GM19023 (cell line): ENCODE results near the gene HOXA2.
A peak's percentile ranks its signal among the peaks of the same experiment; 100 is the strongest.

Source experiments
- ATAC-seq: cut with Tn5 transposase; IDR thresholded peaks from one replicate; pipeline ENCODE4 v1.9.1; 2021; ENCODE audit warnings: mild to moderate bottlenecking, moderate library complexity; ENCODE audit not compliant: unreplicated experiment

HOXA2 gene

DNA sequence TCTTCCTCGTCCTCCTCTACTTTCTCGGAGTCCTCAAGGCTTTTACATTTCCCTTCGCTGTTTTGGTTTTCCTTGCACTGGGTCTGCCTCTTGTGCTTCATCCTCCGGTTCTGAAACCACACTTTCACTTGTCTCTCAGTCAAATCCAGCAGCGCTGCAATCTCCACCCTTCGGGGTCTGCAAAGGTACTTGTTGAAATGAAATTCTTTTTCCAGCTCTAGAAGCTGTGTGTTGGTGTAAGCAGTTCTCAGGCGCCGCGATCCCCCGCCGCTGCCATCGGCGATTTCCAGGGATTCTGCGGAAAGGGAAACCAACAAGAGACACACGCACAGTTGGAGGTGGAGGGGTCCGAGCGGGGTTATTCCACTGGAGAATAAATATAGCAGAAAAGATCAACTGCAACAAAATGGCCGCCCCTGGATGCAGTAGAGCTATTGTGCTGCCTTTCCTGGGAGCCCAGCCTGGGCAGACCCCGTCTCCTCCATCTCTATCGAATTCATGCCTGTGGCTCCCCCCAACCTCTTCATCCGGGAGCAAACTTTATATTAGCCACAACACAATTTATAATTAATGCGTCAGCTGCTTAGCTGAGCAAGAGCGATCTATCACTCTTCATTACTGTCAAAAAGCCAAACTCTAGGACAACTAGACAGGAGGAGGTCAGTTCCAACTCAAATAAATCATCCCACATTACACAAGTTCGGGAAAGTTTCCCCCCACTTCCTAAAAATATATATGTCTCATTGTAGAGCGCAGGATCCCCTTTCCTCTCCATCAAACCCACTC, 1.1 kb downstream of the HOXA2 start:
- no peak for ATAC-seq

DNA sequence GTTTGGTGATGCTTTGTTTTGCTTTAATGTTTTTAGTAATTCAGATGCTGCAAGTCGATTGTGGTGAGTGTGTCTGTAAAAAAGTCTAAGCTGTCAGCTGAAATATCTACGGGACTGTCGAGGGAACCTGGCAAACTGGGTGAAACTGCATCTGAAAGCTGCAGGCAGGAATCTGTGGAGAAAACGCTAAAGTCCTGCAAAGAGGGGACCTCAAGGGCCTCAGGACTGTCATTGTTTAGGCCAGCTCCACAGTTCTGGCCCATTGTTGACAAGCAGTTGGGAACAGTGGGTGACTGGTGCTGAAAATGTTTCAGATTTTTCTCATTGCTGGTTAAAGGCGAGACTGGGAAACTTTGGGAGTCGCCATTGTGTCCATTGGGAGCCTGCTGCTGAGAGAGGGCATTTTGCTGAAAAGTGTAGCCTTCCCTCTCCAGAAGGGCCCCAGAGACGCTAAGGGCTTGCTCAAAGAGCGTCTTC, 1.8 kb downstream of the HOXA2 start:
- ATAC-seq: no peak

- ATAC-seq: no peak
Observed at GRCh38 chr7:27099453-27100370, 2.8 kb downstream of the HOXA2 start.

DNA sequence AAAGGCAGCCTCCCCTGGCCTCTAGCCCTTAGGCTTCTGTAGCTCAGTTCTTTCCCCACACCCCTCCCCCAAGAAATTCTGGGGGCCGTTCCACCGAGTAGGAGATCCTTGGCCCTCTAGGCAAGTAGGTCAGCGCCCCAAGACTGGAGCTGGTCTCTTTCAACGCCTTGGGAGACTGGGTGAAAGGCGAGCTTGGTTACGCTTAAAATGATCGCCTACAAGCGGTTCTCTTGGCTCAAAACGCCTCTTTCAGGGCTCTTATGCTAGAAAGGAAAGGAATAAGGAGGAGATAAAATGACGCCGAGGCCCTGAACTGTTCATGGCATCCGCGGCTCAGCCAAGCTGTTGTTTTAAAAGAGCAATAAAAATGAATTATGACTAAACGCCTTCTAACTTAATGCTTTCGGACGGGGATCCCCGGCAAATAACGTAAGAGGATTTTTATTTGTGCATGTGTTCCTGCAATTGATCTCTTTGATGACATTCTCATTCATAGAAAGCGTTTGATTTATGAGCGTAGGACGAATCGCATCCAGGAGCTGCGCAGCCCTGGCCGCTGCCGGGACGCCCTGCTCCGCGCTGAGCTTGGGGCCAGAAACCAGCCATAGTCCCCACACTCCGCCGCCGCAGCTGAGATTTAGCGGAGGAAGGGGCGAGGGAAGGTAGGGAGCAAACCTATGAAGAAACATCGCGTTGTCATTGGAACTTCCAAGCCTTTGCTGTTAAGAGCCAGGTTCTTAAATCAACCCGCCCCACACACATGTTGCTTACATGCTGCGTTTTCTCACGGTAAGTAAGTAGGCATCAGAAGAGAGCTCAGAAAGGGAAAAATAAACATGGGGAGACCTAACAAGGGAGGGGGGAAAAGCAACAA, 3.7 kb downstream of the HOXA2 start:
- ATAC-seq: no peak

GRCh38 chr7:27097686-27098577, 4.6 kb downstream of the HOXA2 start:
- no peak for ATAC-seq

DNA sequence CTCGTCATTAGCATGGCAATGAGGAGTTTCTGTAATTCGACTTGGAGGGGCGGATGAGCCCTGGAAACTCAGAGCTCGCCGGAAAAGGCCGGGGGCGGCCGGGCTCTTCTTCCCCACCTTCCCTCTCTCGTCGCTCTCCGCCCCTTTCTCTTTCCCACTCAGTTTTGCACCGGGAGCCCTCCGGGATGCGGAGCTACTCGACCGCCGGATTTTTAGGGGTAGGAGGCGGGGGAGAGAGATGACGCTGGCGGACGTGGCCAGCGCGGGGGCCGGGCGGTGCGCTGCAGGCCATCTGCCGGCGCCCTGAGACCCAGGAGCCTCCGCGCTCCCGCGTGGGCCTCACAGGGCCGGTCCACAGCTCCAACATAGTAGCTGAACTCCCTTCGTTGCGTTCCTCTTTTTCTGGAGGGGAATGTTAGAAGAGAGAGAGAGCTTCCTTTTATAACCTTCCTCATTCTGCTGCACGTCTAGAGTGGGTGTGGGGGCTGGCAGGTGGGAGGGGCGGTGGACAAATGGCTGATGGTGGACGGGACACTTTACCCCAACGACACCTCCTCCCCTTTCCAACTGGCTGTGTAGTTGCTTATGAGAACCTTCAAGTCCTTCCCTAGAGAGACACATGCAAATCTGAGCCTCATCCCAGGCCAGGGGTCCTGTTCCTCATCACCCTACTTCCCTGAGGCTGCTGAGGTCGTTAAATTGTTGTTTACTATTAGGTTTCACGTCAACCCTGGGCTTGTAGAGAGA, 5.5 kb downstream of the HOXA2 start:
- ATAC-seq: no peak

DNA sequence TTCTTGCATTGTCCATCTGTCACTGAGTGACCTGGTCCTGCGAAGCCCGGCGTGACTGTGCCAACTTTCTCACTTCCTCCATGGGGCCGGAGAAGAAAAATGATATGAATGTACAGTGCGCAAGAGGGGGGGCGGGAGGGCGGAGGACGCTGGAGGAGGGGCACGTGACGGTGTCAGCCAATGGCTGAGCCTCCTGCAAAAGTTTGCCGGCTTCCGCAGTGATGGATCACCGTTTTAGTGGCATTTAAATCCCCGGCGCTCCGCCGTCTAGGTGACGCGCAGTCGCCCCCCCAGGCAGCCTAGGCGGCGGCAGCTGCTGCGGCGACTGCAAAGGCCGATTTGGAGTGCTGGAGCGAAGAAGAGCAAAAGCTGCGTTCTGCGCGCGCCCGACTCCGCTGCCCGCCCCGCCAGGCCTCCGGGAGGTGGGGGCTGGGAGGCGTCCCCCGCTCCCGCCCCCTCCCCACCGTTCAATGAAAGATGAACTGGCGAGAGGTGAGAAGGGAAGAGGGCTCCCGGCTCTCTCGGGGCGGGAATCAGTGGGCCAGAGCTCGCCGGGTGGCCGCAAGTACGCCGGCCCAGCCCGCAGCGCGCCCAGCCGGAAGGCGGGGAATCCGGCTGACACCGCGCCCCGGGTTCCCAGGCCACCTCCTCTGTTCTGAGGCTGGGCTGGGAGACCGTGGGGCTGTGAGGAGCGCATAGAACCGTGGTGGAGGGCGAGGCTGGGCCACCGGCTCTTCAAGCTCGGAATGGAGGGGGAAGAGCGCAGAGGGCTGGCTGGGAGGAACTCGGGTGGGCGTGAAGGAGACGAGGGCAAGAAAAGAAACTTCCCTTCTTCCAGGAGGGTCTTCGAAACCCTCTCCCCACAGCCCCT, 6.4 kb downstream of the HOXA2 start, which contains the start of gene HOXA1:
HOXA1 (minus strand) TSS at position 104 of the 871 bp plus-strand sequence; CDS start at position 16, 88 bp downstream.
- ATAC-seq: peak; percentile 85

GRCh38 chr7:27095050-27095896, 7.2 kb downstream of the HOXA2 start:
- ATAC-seq: peak; percentile 2

GRCh38 chr7:27094304-27095049, 8.0 kb downstream of the HOXA2 start:
- no peak for ATAC-seq

DNA sequence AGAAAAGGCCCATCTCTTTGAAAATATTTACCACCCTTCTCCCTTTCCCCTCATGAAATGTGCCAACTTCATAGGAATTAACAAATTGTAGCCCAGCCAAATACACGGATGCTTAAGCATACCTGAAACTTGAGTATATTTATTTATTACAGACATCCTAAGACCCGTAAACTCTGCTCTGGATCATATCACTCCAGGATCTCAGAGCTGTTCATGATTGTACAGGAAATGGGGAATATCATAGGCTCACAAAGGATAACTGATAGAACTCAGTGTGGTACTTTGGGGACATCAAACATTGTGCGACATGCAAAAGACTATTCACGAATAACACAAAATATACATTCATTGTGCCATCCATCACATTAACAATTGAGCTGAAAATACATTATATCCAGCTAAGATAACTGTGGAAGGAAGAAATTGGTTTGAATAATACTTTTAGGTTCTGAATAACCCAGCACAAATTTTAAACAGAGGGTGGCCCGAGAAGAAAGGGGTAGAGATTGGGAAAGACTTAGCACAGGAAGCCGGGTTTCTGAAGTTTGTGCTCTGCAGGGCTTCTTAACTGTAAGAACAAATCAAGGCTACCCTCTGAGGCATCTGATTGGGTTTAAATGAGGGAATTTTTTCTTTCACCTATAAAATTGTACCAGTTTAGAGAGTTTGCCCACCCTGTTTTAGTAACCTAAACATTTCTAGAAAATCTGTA, 9.1 kb downstream of the HOXA2 start:
- no peak for ATAC-seq

DNA sequence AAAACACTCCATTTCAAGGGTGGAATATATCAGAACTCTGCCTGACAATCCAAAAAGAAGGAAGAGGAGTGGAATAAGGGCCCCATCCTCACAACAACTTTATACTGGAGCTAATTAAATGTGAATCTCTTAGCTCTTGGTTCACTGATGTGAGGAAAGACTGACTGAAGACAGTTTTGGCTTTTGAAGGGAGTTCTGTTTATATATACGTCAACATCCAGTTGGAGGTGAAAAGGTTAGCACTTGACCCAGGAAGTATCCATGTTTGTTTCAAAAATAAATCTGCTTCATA, 9.7 kb downstream of the HOXA2 start:
- ATAC-seq: no peak

GRCh38 chr7:27091941-27092818, 10.3 kb downstream of the HOXA2 start:
- no peak for ATAC-seq

DNA sequence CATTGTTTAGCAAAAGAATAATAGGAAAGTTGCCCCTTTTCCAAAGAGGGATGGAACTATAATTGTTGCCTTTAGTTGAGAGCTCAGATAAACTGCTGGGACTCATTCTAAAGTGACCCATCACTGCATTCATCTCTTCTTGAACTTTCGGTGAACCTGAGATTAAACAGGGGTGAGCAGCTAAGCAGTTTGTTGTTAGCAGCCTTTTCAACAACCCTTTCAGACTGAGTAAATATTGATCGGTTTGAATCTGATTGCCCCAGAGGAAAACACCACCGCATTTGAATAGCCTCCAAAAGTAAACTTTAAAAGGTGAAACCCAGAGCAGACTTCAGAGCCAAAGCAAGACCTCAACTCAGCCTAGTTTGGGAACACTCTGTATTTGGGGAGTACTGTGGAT, 11.4 kb downstream of the HOXA2 start:
- no peak for ATAC-seq

DNA sequence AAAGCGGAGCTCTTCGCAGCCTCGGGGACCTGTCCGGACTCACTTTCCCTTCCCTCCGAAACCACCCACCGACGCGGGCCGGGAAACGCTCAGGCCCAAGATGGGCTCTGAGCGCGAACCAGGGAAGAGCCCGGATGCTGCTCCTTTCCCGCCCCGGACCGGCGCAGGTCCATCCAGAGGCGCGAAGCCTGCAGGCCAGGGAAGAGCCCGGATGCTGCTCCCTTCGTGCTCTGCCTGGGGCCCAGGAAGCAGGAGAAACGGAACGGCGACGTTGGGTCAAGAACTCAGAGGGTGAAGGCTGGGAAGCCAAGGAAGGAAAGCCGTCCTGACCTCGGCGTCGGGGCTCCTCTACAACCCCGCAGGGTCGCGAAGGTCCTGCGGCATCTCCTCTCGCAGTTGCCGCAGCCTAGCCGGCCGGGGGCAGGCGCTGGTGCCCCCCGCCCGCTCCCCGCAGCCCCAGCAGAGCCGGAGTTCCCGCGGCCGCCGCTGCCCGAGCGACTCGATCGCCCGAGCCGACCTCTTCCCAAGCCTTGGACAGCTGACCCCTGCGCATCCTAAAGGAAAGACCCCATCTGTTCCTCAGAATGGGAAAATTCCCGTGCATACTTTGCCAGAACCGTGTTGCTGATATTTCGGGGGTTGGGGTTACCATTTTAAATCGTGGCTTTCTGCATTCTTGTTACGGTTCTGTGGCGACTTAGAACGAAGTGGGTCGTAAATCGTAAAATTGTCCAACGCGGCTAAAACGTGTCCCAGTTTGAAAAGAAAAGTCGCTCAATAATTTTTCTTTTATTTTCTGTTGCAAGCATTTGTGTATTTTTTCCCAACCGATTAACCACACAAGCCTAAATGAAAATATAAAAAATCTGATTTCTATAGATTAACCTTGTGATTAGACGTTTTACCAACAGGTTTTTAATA, 14.2 kb downstream of the HOXA2 start:
- ATAC-seq: no peak
